ENCODE measurements around the gene HNRNPDL.
"Not testable (repeated sequence)": the region's sequence is repeated elsewhere in the genome, so short reads cannot be mapped to it uniquely, and the experiment has no call there.

Gene HNRNPDL

DNA sequence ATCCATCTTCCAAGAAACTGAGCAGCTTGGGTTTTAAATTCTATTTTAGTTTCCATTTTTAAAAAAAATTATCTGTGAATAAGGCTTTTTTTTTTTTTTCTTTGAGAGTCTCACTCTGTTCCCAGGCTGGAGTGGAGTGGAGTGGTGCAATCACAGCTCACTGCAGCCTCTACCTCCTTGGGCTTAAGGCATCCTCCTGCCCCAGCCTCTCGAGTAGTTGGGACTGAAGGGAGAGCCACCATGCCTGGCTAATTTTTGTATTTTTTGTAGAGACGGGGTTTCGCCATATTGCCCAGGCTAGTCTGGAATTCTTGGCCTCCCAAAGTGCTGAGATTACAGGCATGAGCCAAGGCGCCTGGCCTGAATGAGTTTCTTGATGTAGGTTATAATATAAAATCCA lies 1.6 kb upstream of the HNRNPDL start:
- no peak for DNase-seq

DNA sequence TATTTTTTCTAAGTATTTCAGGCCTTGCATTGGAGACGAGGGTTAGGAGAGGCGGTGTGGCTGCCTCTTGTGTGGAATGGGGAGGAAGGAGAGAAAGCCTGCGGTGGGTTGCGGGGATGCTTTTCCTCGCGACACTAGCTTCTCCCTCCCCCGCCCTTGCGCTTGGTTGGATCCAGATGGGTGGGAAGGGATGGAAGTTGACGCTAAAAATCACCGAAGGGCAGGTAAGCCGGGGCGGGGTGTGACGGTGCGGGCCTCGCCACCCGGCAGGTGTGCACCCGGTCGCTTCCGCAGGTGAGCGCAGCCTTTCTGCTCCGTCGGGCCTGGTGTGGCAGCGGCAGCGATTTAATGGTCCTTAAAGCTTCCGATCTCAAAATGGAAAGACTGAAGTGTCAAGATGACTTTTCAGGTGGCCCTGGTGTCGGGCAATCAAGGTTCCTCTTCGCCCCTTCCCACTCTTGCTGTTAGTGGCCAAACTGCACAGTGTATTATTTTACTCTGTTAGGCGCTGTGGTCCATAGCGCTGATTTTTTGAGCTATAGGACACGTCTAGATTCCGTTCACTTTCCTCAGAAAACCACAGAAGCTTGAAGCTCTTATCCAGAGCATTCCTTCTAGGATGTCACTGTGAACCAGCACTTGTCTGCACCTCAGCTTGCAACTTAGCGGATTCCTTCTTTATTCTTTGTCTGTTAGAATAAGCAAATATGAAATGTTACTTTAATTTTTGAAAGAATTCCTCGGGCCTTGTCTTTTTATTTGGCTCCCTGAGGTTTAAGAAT lies 893 bp upstream of the HNRNPDL start:
- DNase-seq, result no peak

DNA sequence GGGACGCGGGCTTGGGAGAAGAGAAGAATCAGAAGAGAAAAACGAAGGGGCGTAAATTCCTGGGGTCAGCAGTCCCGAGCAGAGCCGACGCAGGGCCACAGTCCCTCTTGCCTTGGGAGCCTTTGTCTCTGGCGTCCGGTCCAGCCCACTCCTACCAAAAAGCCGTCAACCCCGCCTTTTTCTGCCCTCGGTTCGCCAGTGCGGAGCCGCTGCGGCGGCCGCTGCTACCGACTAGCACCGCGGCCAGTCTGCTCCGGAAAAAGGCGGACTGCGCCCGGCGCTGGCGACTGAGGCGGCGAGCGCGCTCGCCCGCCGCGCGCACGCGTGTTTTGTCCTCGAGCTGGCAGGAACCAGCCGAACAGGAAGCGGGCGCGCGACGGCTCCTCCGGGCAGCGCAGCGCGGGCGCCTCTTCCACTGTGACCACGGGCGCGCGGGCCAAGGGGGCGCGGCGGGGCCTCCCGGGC lies 502 bp downstream of the HNRNPDL start:
- peak; percentile 79 for DNase-seq

DNA sequence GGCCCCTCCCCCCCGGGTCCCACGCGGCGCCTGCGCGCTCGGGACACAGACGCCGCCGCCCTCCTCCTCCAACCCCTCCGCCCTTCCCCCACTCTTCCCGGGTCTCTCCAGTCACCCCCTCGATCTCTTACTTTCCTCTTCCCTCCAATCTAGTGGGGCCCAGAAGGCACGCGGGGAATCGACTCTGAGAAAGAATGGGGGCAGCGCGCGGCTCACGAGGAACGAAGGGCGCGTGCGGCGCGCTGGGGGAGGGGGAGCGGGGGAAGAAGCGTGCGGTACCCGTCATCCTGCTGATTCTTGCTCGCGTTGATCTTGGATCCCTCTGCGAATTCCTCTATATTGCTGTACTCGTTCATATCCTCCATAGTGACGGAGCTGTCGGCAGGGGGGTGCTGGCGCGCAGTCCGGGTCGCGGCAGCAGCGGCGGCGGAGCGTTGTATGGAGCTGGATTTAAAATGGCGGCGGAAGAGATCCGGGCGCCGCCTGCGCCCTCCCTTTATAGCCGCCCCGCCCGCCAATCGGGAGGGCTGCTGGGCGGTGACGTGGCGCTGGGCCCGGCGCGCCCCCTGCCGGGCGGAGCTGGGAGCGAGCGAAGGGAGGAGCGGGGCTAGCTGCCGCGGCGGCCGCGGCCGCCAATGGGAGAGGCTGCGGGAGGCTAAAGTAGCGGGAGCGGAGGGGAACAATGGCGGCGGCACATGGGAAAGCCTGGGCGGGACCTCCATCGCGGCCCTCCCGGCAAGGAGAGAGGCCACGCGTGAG lies 1.1 kb downstream of the HNRNPDL start:
- peak; percentile 93 for DNase-seq

DNA sequence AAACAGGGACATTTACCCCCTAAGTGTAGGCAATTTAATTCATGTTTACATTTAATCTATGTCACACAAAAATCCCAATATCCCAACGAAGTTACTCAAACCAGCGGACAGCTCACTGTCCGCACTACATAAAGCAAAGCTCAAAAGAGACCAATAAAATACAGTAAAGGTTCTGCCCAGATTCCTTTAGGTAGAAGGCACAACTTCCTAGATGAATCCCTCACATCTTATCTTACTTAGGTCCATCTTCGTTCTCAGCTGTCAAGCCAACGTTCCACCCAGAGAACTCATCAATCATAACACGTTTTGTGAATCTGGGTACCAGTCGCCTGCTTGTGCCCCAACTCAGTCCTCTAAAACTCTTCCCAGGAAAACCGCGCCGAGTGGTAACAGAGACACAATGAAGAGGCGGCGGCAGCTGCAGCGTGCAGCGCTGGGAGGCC lies 1.7 kb downstream of the HNRNPDL start:
- DNase-seq, result no peak

DNA sequence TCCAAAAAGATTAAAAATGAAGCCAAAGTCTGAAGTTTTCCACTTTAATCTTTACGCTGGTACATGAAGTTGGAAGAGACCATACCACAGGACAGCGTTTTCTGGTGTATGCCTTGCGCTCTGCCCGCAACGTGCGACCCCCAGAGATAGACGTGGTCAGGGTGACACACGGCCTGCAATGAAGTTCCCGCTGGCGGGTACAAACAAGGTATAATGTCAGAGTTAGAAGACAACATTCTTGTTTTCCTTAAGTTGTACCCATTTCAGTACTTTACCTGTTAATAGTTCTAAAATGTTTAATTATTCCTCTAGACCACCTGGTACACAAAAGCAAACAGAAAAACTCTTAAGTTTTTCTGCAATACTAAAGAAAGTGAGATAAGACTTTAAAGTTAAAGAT lies 4.8 kb downstream of the HNRNPDL start:
- no peak for DNase-seq

DNA sequence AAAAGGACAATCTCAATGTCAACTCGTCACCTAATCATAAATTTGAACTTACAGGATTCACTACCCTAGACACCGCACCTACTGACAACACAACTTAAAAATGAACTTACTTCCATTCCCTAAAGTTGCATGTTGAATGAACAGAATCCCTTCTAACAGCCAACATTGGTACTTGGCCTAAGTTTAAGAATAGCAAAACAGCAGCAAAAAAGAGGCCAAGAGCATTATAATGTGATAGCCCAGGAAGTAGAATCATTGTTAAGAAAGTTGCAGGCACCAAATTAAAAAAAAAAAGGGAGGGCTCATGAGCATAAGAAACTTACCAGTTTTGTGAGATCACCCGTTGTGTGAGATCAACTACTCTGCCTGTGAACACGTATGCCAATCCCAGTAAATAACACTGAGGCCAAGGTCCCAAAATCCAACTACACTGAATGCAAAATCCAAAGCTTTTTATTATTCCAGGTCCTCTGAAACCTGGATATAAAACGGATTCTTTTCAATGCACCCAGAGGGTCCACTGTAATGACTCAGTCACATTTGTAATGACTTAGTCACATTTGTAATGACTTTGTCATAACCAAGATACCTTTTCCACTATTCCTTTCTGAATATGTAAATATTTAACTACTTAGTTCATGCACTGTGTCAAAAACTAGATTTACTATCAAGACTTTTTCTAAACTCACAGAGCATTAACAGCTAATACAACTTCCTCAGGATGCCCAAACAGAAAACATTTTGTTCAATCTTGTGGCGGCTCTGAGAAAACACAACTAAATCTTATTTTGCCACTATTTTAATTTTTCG lies 6.8 kb downstream of the HNRNPDL start:
- DNase-seq, result no peak

DNA sequence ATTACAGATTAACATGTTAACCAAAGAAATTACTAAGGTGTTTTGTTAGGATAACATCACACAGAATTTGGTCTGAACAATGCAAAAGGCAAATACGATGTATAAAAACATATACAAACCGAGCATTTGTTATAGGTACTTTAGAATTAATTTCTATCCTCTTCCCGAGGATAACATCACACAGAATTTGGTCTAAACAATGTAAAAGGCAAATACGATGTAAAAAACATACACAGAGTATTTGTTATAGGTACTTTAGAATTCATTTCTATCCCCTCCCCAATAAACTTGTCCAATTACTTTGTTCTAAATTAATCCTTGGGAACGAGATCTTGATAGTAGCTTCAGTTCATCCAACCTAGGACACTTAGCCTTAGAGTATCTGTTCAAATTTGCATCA lies 7.6 kb downstream of the HNRNPDL start:
- DNase-seq, result no peak

DNA sequence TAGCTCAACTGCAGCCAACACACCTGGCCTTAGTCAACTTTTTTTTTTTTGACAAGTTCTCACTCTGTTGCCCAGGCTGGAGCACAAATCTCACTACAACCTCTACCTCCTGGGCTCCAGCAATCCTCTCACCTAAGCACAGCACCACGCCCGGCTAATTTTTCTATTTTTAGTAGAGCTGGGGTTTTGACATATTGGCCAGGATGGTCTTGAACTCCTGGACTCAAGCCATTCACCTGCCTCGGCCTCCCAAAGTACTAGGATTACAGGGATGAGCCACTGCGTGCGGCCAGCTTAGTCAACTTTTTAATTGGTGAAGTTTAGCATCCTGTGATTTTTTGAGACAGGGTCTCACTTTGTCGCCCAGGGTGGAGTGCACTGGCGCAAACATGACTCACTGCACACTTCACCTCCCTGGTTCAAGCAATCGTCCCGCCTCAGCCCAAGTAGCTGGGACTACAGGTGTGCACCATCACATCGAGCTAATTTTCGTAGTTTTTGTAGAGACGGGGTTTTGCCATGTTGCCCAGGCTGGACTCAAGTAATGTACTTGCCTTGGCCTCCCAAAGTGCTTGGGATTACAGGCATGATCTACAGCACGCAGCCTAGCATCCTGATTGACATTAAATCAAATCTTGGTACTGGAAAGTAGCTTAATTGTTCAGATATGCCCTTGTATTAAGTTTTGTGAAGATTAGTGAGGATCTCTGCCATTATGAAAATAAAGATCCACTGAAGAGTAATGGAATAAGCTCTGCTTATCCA lies 8.3 kb downstream of the HNRNPDL start:
- DNase-seq, result no peak

DNA sequence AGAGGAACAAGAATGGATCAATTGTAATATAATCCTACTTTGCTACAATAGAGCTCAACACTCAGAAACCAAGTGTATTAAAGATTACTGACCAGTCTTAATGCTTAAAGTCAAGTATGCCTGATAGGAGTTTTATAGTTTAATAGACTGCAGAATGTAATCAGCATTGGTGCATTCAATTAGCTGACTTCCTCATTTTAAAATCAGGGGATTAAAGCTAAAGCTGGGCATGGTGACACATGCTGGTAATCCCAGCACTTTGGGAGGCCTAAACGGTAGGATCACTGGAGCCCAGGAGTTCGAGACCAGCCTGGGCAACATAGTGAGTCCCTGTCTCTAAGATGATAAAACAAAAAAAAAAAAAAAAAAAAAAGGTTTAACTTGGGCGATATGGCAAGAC lies 10.8 kb downstream of the HNRNPDL start:
- no peak for DNase-seq

DNA sequence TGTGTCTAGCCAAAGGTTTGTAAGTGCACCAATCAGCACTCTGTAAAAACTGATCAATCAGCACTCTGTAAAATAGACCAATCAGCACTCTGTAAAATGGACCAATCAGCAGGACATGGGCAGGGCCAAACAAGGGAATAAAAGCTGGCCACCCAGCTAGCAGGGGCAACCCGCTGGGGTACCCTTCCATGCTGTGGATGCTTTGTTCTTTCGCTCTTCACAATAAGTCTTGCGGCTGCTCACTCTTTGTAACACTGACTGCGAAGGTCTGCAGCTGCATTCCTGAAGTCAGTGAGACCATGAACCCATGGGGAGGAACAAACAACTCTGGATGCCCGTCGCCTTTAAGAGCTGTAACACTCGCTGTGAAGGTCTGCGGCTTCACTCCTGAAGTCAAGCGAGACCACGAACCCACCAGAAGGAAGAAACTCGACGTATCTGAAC lies 14.3 kb downstream of the HNRNPDL start:
- no peak for DNase-seq

DNA sequence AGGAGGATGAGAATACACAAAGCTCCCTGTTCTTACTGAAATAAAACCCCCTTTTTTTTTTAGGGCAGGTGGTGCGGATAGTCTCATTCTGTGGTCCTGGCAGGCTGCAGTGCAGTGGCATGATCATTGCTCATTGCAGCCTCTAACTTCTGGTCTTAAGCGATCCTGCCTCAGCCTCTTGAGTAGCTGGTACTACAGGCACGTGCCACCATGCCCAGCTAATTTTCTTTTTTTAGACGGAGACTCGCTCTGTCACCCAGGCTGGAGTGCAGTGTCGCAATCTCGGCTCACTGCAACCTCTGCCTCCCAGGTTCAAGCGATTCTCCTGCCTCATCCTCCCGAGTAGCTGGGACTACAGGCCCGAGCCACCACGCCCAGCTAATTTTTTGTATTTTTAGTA lies 15.2 kb downstream of the HNRNPDL start:
- DNase-seq, result not testable (repeated sequence)

DNA sequence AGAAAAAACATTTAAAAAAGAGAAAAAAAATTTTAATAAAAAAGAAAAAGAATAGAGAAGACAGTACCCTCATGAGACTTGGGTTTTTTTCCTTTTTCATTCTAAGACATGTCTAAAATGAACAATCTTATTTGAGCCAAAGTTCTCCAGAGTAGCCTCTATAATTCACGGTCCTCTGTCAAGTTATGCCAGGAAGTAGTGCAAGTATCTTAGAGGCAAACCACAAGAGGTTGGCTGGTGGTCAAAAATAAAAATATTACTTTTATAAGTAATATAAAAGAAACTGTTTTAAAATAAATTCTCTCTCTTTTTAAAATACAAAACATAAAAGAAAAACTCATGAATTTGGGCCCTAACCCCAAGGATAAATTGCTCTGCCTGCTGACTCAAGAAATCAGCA lies 26.5 kb downstream of the HNRNPDL start:
- DNase-seq, result no peak

DNA sequence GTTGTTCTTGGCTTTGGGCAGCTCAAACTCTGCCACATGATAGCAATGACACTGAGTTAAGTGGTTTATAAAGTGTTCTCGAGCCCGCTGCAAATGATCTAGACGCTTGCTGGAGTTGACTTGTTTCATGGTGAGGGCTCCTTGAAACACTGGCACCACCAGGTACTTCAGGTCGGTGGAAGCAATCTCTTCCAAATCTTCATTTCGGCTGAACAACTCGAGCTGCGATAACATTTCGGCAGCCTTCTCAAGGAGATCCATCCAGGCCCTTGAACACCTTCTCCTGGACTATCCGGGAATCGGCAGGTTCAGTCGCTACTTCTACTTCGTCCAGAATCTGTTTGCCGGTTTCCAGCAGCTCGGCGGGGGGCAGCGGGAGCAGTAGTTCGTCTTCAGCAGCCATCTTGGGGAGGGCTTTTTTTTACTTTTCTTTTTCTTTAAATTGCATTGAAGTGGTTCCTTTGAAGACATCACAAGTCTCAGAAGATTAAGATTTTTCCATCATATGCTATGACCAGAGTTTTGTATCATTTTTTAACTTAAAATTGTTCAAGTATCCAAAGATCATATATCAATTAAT lies 28.0 kb downstream of the HNRNPDL start:
- no peak for DNase-seq

DNA sequence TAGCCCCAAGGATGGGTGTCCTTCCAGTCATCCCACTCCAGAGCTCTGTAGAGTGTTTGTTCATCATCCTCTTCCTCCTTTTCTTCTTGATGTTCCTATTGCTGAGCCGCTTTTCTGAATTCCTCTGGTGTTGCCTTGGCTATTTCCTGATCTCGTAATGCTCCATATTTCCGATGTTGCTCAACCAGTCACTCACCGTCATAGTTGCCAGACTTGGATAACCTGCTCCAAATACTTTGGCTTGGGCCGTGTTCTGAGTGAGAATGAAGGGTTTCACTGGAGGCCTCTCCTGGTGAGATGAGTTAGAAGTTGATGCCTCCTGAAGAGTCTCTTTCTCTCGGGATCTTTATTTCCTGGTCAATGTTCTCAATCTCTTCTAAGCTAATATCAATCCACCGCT lies 28.7 kb downstream of the HNRNPDL start:
- no peak for DNase-seq

DNA sequence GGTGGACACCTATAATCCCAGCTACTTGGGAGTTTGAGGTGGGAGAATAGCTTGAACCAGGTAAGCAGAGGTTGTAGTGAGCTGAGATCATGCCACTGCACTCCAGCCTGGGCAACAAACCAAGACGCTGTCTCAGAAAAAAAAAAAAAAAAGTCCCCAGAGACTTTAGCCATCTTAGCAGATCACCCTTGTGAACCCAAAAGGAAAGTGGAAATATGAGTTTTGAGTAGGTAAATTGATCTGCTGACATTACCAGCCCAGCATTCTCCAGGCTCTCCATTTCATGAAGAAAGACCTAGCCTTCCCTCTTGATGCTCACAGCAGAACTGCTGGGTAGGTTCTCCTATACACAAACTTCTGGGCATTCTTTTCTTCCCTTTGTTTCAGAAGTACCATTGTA lies 32.0 kb downstream of the HNRNPDL start:
- DNase-seq, result no peak

DNA sequence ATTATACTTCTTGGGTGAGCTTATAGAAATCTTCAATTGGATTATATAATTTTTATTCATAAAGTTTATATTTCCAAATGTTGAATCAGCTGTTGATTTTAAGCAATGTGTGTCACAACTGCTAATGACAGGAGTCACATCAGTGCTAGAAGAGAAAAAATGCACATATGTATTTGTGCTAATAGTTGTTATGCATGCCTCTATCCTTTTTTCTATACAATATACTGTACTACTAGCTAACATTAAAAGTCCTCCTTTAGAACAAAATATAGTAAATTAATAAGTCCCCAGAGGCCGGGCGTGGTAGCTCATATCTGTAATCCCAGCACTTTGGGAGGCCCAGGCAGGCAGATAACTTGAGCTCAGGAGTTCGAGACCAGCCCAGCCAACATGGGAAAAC lies 32.7 kb downstream of the HNRNPDL start:
- DNase-seq, result no peak

DNA sequence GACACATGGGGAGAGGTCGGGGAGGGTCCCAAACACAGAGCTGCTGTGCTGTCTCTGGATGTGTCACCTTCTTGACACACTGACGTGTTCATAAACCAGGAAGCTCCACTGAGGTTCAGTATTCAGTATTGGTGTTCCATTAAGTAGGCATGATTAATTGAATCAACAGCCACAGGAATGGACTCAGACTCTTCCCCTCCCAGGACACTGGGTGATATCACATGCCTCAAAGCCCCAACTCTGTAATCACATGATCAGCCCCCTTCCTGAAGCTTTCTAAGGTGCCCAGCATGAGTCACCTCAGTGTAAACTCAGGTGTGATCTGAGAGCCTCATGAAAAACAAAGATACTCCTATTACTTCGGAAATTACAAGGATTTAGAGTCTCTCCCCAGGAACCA lies 35.4 kb downstream of the HNRNPDL start:
- no peak for DNase-seq

DNA sequence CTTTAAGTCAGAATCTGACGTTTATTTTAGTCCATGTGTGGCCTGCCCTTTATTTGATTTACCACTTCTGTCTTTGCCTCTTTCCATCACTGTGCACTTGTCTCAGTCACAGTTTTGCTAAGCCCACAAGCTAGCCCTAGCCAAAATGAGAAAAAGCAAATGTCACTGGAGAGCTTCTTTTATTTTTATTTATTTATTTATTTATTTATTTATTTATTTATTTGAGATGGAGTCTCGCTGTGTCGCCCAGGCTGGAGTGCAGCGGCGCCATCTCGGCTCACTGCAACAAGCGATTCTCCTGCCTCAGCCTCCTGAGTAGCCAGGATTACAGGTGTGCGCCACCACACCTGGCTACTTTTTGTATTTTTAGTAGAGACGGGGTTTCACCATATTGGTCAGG lies 40.2 kb downstream of the HNRNPDL start:
- DNase-seq, result not testable (repeated sequence)

DNA sequence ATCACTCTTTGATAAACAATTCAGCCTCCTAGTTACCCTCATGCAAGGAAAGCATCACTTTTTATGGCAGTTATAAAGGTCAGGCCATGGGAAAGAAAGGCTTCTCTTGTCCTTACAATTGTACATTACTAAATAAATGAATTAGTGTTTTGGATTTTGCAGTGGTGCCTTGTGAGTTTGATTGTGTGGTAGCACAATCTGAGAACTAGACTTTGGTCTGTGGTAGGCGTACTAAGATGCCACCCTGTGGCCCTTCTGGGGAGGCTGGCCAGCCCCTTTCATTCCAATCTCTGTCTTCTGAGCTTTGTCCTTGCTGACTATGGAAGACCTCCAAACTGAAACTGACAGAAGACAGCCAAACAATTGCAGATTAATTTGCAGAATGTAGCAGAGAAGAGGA lies 41.9 kb downstream of the HNRNPDL start:
- no peak for DNase-seq

DNA sequence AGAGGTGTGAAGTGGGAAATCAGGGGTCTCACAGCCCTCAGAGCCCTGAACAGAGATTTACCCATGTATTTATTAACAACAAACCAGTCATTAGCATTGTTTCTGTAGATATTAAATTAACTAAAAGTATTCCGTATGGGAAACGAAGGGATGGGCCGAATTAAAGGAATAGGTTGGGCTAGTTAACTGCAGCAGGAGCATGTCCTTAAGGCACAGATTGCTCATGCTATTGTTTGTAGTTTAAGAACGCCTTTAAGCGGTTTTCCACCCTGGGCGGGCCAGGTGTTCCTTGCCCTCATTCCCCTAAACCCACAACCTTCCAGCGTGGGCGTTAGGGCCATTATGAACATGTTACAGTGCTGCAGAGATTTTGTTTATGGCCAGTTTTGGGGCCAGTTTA lies 44.0 kb downstream of the HNRNPDL start:
- DNase-seq, result not testable (repeated sequence)

DNA sequence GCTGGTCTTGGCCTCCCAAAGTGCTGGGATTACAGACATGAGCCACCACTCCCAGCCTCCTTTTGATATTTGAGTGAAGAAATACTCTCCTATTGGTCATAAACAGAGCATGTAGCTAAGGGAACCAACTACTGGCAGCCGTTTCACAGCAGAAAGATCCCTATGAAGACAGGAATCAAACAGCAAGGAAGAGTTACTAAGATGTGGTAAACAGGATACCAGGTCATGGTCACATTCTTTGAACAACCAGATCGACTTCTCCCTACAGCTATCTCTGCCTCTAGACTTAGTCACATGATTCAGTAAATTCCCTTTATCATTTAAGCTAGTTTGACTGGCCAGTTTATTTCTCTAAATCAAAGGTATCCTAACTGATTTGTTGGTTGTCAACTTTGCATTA lies 47.5 kb downstream of the HNRNPDL start:
- DNase-seq, result no peak

Data from GDM1 (cell line).